Motor neuron (in vitro differentiated cells): ENCODE data around the gene TASOR. TPM values are rescaled to one million over a fixed set of nuclear protein-coding genes. Genes with fewer than 3 reads are reported as not detected.

Experiments used
- ATAC-seq, 8 experiments: fragments of 200-7000 bp; cut with Tn5 transposase; replicated peaks in 6 of 8; 2 replicates each; pipeline ENCODE4 v1.8.0; 2021; ENCODE audit warnings: mild to moderate bottlenecking in 8 of 8, moderate library complexity in 8 of 8
- H3K27ac ChIP-seq, 2 donors: fragments of 250-450 bp; sonication (Bioruptor Pico); 2 replicates each; pipeline ENCODE4 v1.9.0; 2021; ENCODE audit warnings: antibody characterized with exemption in 2 of 2, mild to moderate bottlenecking in 2 of 2, moderate library complexity in 1 of 2
- H3K4me1 ChIP-seq, 2 donors: fragments of 250-450 bp; sonication (Bioruptor Pico); replicated peaks in 1 of 2; 2 replicates each; pipeline ENCODE4 v1.6.1; 2021; ENCODE audit warnings: antibody characterized with exemption in 2 of 2, mild to moderate bottlenecking in 2 of 2, moderate library complexity in 1 of 2
- H3K4me3 ChIP-seq, 5 donors: fragments of 250-450 bp; sonication (Bioruptor Pico); 2 replicates each; pipeline ENCODE4 v1.9.0; 2021; ENCODE audit warnings: antibody characterized with exemption in 5 of 5, mild to moderate bottlenecking in 5 of 5, moderate library complexity in 4 of 5
- WGBS, 10 experiments: fragments of 450-650 bp; shearing (Covaris generic); methylation state at CpG; one replicate each; pipeline ENCODE4 v1.0.0; 2022; 5-methylcytosine and 5-hydroxymethylcytosine counted together
- in situ Hi-C, 9 experiments: fragments of 400-800 bp; cut with MboI; loops; one replicate each; pipeline ENCODE4 v1.15.0; 2021; ENCODE audit warnings: low sequenced_read_pairs in 9 of 9, low pct_unique_long_range_greater_than_20kb in 2 of 9; ENCODE audit not compliant: unreplicated experiment in 9 of 9
- total RNA-seq, 8 experiments: library from RNA; unstranded; fragments of 300-600 nt; gene quantifications; 2 replicates each; pipeline versions ENCODE4 v1.2.3 to v1.2.4, GENCODE V29; 2022

Gene TASOR
- total RNA-seq, 8 experiments from 2014 or later: 47.5 to 116 (median 53.9) TPM

GRCh38 chr3:56677286-56677685, 5.8 kb downstream of the TASOR start:
- WGBS, 10 experiments: 50 to 100% (median 100%) methylated on average over 1 of the region's 1 CpG; no CpG with 5 or more reads in 1 of the 10 experiments
- no peak overlapping the region for H3K27ac ChIP-seq
- no peak overlapping the region for H3K4me3 ChIP-seq
- peaks cover 0 to 10% of the 10 kb centered on the region in 2 donors for H3K4me1 ChIP-seq
- ATAC-seq: peak in 1 of 8 experiments; percentile 35
- in situ Hi-C loops: no loop called here

GRCh38 chr3:56673781-56674457, 9.1 kb downstream of the TASOR start:
- H3K27ac ChIP-seq: no peak overlapping the region
- 66 to 100% (median 100%) methylated on average over 2 of the region's 2 CpGs; no CpG with 5 or more reads in 1 of the 10 experiments for whole genome bisulfite sequencing, 10 experiments
- no peak for ATAC-seq
- in situ Hi-C loops: no loop called here
- no peak overlapping the region for H3K4me3 ChIP-seq
- no peaks in the 10 kb centered on the region for H3K4me1 ChIP-seq

GRCh38 chr3:56667973-56668579, 15.0 kb downstream of the TASOR start:
- Histone ChIP-seq H3K4me1 (no peaks in the 10 kb centered on the region), H3K27ac (no peak overlapping the region), H3K4me3 (no peak overlapping the region)
- WGBS, 10 experiments: 75 to 100% (median 96%) methylated on average over 1 to 3 of the region's 3 CpGs
- in situ Hi-C loops: no loop called here
- no peak for ATAC-seq

- H3K27ac ChIP-seq: no peak overlapping the region
- ATAC-seq: no peak
- H3K4me3 ChIP-seq: no peak overlapping the region
- in situ Hi-C loops: no loop called here
- 83 to 100% (median 100%) methylated on average over 1 to 2 of the region's 2 CpGs; no CpG with 5 or more reads in 1 of the 10 experiments for WGBS, 10 experiments
- H3K4me1 ChIP-seq: no peaks in the 10 kb centered on the region
Observed at GRCh38 chr3:56664823-56665222, 18.2 kb downstream of the TASOR start.

- 78 to 100% (median 95%) methylated on average over 1 of the region's 1 CpG; no CpG with 5 or more reads in 6 of the 10 experiments for WGBS, 10 experiments
- no peak overlapping the region for H3K27ac ChIP-seq
- ATAC-seq: peak in 3 of 8 experiments; percentile 29 to 73 (median 57)
- H3K4me3 ChIP-seq: no peak overlapping the region
- in situ Hi-C loops: no loop called here
- no peaks in the 10 kb centered on the region for H3K4me1 ChIP-seq
Observed at GRCh38 chr3:56655709-56656108, 27.4 kb downstream of the TASOR start.

GRCh38 chr3:56654460-56654859, 28.6 kb downstream of the TASOR start:
- no peak for ATAC-seq
- in situ Hi-C loops: no loop called here
- Histone ChIP-seq H3K4me3 (no peak overlapping the region), H3K27ac (no peak overlapping the region), H3K4me1 (no peaks in the 10 kb centered on the region)
- 71 to 100% (median 100%) methylated on average over 1 of the region's 1 CpG; no CpG with 5 or more reads in 7 of the 10 experiments for WGBS, 10 experiments

- in situ Hi-C loops: no loop called here
- 79 to 100% (median 93%) methylated on average over 2 of the region's 2 CpGs for WGBS, 10 experiments
- H3K4me1 ChIP-seq: no peaks in the 10 kb centered on the region
Observed at GRCh38 chr3:56645407-56645806, 37.7 kb downstream of the TASOR start.

GRCh38 chr3:56633602-56634535, 49.2 kb downstream of the TASOR start:
- in situ Hi-C loops: no loop called here
- WGBS, 10 experiments: 67 to 94% (median 89%) methylated on average over 1 to 9 of the region's 9 CpGs
- Histone ChIP-seq H3K4me3 (no peak overlapping the region), H3K27ac (no peak overlapping the region), H3K4me1 (no peaks in the 10 kb centered on the region)
- peak in 1 of 8 experiments; percentile 18 for ATAC-seq

More at GRCh38 chr3:56645407-56645806, 37.7 kb downstream of the TASOR start:
- no peak overlapping the region for H3K4me3 ChIP-seq
- no peak overlapping the region for H3K27ac ChIP-seq
- ATAC-seq: no peak

Other genes starting within 250 kb of the TASOR start
- 10 to 100 TPM in 5 of 8 experiments, 1 to 10 TPM in 3; 1.0 to 28.0 (median 18.2) TPM for gene ERC2, start 214.8 kb downstream of the TASOR start, total RNA-seq
- gene CCDC66, start 126.1 kb downstream of the TASOR start, total RNA-seq: 10 to 100 TPM; 16.6 to 82.2 (median 34.8) TPM
- 100 to 1,000 TPM in 1 of 8 experiments, 10 to 100 TPM in 3, 1 to 10 TPM in 4; 4.5 to 137 (median 14.3) TPM for gene ARHGEF3, start 118.7 kb upstream of the TASOR start, total RNA-seq